Measurements from ENCODE around the gene MYH9.

The MYH9 gene

DNA sequence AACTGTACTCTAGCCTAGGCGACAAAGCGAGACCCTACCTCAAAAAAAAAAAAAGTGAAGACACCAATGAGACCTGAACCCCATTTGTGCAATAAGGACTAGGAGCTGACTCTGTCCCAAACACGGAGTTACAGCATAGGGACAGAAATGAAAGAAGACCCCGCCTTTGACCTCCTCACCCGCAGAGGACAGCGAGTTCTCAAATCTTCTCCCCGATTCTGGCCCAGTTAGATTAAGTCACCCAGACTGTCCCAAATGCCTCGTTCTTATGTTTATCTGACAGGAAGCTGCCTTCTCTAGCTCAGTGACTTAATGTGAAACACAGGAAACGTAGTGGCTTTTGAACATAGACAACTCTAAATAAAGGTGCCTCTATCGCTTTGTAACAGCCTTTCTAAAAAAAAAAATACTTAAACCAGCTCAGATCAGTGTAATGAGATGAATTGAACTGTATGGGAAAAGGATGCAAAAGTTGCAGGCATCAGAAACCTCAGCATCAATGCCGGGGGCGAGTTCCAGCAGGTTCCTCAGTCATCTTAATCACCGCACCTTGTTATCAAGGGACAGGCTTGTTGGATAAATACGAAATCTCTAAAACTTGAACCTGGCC lies 10.6 kb downstream of the MYH9 start:
- no peaks in the 10 kb centered on the region for H3K27me3 ChIP-seq (ENCODE audit: control insufficient read depth in 5 of 5, insufficient read depth in 4 of 5, low read length in 5 of 5)
- peak overlapping the region; percentile 54 for H3K27ac ChIP-seq (ENCODE audit: low read depth, low read length)
- H3K4me1 ChIP-seq (ENCODE audit: control insufficient read depth in 5 of 5, insufficient read depth in 5 of 5, low read length in 5 of 5) = peaks cover 11 to 90% (median 43%) of the 10 kb centered on the region in 5 donors
- no peak overlapping the region for H3K4me3 ChIP-seq (ENCODE audit: low read depth in 1 of 5, low read length in 5 of 5)
- H3K9me3 ChIP-seq (ENCODE audit: control insufficient read depth in 5 of 5, low read length in 5 of 5) = no peaks in the 10 kb centered on the region
- H3K9ac ChIP-seq (ENCODE audit: low read length in 5 of 5) = no peak overlapping the region
- peaks cover 0 to 13% (median 8%) of the 10 kb centered on the region in 5 donors for H3K36me3 ChIP-seq (ENCODE audit: control insufficient read depth in 5 of 5, insufficient read depth in 5 of 5, low read length in 5 of 5)

DNA sequence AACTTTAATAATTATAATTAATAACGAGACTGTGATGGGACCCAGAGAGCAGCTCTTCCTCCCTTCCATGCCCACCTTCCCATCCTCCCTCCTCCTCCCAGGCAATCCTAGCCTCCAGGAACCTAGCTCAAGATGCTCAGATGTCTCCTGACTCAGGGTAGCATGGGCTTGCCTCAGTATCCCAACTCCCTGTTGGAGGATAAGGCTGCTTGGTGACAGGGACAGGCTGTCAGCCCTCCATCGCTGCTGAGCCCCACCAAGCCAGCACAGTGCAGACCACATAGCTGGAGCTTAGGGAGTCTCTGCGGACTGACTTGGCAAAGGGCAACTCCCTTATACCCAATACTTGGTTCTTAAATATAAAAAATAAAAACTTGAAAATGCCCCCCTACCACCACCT lies 11.5 kb downstream of the MYH9 start:
- Histone ChIP-seq H3K9me3 (ENCODE audit: control insufficient read depth in 5 of 5, low read length in 5 of 5) (no peaks in the 10 kb centered on the region), H3K36me3 (ENCODE audit: control insufficient read depth in 5 of 5, insufficient read depth in 5 of 5, low read length in 5 of 5) (peaks cover 0 to 10% (median 5%) of the 10 kb centered on the region in 5 donors), H3K9ac (ENCODE audit: low read length in 5 of 5) (peak overlapping the region in 1 of 5 donors; percentile 48), H3K4me3 (ENCODE audit: low read depth in 1 of 5, low read length in 5 of 5) (no peak overlapping the region), H3K27ac (ENCODE audit: low read depth, low read length) (peak overlapping the region; percentile 54), H3K4me1 (ENCODE audit: control insufficient read depth in 5 of 5, insufficient read depth in 5 of 5, low read length in 5 of 5) (peaks cover 11 to 91% (median 49%) of the 10 kb centered on the region in 5 donors), H3K27me3 (ENCODE audit: control insufficient read depth in 5 of 5, insufficient read depth in 4 of 5, low read length in 5 of 5) (no peaks in the 10 kb centered on the region)

DNA sequence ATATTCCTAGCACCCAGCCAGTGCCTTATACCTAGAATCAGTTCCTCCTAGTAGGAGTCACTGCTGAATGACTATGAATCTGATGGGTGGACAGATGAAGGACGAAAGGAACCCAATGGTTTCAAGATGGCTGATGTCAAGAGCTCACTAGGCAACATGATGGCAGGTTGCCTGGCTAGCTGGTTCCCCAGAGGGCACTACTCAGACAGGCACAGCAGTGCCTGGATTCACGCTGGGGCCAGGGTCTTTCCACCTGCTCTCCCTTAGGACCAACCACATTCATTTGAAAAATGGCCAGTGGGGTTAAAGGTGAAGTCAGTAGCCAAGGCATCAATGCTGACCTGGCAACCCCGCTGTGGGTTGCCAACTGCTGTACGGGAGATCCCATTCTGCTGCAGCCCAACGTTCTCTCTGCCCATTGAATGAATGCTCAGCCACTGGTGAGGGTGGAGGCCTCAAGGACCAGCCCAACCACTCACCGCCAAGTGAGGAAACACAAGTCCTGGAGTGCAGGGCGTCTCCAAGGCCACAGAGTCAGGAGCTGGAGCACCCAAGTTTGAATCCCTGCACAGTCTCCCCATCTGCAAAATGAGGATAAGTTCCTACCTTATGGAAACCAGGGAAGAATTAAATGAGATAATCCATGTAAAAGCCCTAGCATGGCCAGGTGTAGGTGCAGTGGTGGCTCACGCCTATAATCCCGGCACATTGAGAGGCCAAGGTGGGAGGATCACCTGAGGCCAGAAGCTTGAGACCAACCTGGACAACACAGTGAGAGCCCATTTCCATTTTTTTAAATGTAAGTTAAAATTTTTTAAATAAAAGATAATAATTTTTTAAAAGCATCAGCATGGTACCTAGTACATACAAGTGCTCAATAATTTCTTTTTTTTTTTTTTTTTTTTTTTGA lies 12.4 kb downstream of the MYH9 start:
- Histone ChIP-seq H3K4me3 (ENCODE audit: low read depth in 1 of 5, low read length in 5 of 5) (peak overlapping the region in 2 of 5 donors; percentile 18 to 19), H3K9ac (ENCODE audit: low read length in 5 of 5) (peak overlapping the region in 2 of 5 donors; percentile 2 to 8), H3K4me1 (ENCODE audit: control insufficient read depth in 5 of 5, insufficient read depth in 5 of 5, low read length in 5 of 5) (peaks cover 16 to 94% (median 59%) of the 10 kb centered on the region in 5 donors), H3K36me3 (ENCODE audit: control insufficient read depth in 5 of 5, insufficient read depth in 5 of 5, low read length in 5 of 5) (peaks cover 0 to 8% (median 5%) of the 10 kb centered on the region in 5 donors), H3K27ac (ENCODE audit: low read depth, low read length) (peak overlapping the region; percentile 74), H3K27me3 (ENCODE audit: control insufficient read depth in 5 of 5, insufficient read depth in 4 of 5, low read length in 5 of 5) (no peaks in the 10 kb centered on the region), H3K9me3 (ENCODE audit: control insufficient read depth in 5 of 5, low read length in 5 of 5) (no peaks in the 10 kb centered on the region)

DNA sequence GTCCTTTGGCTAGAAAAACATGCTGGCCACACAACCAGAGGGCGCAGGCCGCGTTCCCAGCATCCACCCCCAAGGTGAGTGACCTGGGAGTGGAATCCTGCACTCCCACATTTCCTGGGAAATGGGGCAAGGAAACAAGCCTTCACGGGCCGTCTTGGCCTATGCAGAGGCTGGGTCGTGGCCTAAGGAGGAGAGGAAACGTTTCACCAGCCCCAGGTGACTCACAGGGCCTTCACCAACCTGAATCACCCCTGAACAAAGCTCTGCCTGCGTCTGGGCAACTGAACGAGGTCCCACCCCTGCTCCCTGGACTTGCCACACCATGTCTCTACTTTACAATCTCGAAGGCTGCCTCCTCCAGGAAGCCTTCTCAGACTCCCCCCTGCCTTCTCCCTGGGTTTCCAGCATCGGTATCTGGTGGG lies 13.2 kb downstream of the MYH9 start:
- no peaks in the 10 kb centered on the region for H3K9me3 ChIP-seq (ENCODE audit: control insufficient read depth in 5 of 5, low read length in 5 of 5)
- no peaks in the 10 kb centered on the region for H3K27me3 ChIP-seq (ENCODE audit: control insufficient read depth in 5 of 5, insufficient read depth in 4 of 5, low read length in 5 of 5)
- H3K36me3 ChIP-seq (ENCODE audit: control insufficient read depth in 5 of 5, insufficient read depth in 5 of 5, low read length in 5 of 5) = peaks cover 0 to 10% (median 3%) of the 10 kb centered on the region in 5 donors
- H3K9ac ChIP-seq (ENCODE audit: low read length in 5 of 5) = peak overlapping the region in 1 of 5 donors; percentile 2
- H3K4me3 ChIP-seq (ENCODE audit: low read depth in 1 of 5, low read length in 5 of 5) = no peak overlapping the region
- H3K4me1 ChIP-seq (ENCODE audit: control insufficient read depth in 5 of 5, insufficient read depth in 5 of 5, low read length in 5 of 5) = peaks cover 19 to 94% (median 60%) of the 10 kb centered on the region in 5 donors
- peak overlapping the region; percentile 74 for H3K27ac ChIP-seq (ENCODE audit: low read depth, low read length)

DNA sequence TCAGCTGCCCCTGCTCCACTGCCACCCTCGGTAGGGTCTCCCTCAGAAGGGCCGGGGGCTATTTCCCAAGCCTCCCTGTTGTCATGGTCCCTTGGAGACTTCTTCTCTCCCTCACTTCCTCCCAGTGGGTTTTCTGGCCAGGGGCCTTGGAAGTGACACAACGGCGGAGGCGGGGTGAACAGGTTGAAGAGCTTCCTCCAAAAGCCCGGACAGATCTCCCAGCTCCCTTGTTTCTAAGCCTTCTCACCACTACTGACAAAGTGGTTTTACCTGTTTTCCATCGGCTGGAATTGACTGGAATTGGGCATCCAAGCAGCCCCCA lies 14.5 kb downstream of the MYH9 start:
- Histone ChIP-seq H3K9me3 (ENCODE audit: control insufficient read depth in 5 of 5, low read length in 5 of 5) (no peaks in the 10 kb centered on the region), H3K4me1 (ENCODE audit: control insufficient read depth in 5 of 5, insufficient read depth in 5 of 5, low read length in 5 of 5) (peaks cover 27 to 96% (median 72%) of the 10 kb centered on the region in 5 donors), H3K9ac (ENCODE audit: low read length in 5 of 5) (peak overlapping the region in 3 of 5 donors; percentile 19 to 51 (median 46)), H3K36me3 (ENCODE audit: control insufficient read depth in 5 of 5, insufficient read depth in 5 of 5, low read length in 5 of 5) (peaks cover 0 to 10% (median 0%) of the 10 kb centered on the region in 5 donors), H3K4me3 (ENCODE audit: low read depth in 1 of 5, low read length in 5 of 5) (peak overlapping the region in 2 of 5 donors; percentile 15 to 27), H3K27ac (ENCODE audit: low read depth, low read length) (peak overlapping the region; percentile 86), H3K27me3 (ENCODE audit: control insufficient read depth in 5 of 5, insufficient read depth in 4 of 5, low read length in 5 of 5) (no peaks in the 10 kb centered on the region)

DNA sequence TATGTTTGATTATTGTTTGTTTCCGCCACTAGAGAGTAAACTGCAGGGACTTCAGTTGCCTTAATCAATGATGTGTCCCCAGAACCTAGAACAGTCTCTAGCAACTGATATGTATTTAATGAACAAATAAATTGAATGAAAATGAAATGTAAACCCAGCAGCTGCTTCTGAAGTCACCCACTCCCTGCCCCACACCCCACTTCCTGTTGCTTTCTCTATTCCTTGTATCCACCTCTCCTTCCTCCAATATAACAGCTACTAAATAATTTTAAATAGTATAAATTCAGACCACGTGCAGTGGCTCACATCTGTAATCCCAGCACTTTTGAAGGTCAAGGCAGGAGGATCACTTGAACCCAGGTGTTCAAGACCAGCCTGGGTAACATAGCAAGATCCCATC lies 15.8 kb downstream of the MYH9 start:
- Histone ChIP-seq H3K36me3 (ENCODE audit: control insufficient read depth in 5 of 5, insufficient read depth in 5 of 5, low read length in 5 of 5) (peaks cover 0 to 11% (median 3%) of the 10 kb centered on the region in 5 donors), H3K9ac (ENCODE audit: low read length in 5 of 5) (peak overlapping the region in 1 of 5 donors; percentile 42), H3K27ac (ENCODE audit: low read depth, low read length) (peak overlapping the region; percentile 86), H3K4me1 (ENCODE audit: control insufficient read depth in 5 of 5, insufficient read depth in 5 of 5, low read length in 5 of 5) (peaks cover 33 to 98% (median 85%) of the 10 kb centered on the region in 5 donors), H3K27me3 (ENCODE audit: control insufficient read depth in 5 of 5, insufficient read depth in 4 of 5, low read length in 5 of 5) (no peaks in the 10 kb centered on the region), H3K9me3 (ENCODE audit: control insufficient read depth in 5 of 5, low read length in 5 of 5) (no peaks in the 10 kb centered on the region), H3K4me3 (ENCODE audit: low read depth in 1 of 5, low read length in 5 of 5) (no peak overlapping the region)

DNA sequence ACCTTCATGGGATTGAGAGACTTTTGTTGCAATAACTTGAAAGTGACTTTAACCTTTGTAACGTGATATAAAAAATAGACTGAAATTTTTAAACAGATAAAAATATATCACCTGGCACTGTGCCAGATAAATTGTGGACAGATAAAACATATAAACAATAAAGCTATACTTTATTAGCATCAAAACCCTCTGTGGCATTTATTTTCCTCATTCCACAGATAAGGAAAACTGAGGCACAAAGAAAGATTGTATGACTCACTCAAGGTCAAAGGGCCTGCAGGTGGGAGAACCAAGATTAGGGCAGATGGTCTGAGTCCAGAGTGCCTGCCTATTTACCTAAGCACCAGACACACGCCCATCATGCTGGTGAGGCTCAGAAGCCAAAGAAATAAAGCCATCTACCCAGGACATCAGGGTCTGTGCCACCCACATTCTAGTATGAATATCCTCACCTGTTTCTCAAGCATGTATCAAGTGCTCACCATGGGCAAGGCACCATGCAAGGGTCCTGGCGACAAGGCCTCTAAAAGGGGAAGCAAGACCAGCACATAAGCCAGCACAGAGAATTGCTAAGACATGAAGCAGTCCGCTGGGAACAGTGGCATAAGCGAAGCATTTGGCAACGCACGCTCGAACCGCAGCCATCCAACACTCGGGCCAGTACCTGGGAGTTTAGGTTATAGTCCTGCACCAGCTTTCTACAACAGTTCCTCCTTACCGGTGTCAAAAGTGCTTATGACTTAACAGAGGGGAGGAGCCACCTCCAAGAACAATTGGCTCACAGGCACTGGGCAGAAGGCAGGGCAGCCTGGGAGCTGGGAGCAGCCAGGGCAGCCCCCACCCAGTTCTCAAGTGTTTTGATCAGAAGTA lies 17.6 kb downstream of the MYH9 start:
- Histone ChIP-seq H3K27me3 (ENCODE audit: control insufficient read depth in 5 of 5, insufficient read depth in 4 of 5, low read length in 5 of 5) (no peaks in the 10 kb centered on the region), H3K9me3 (ENCODE audit: control insufficient read depth in 5 of 5, low read length in 5 of 5) (no peaks in the 10 kb centered on the region), H3K27ac (ENCODE audit: low read depth, low read length) (peak overlapping the region; percentile 86), H3K4me3 (ENCODE audit: low read depth in 1 of 5, low read length in 5 of 5) (peak overlapping the region in 4 of 5 donors; percentile 1 to 49 (median 36)), H3K4me1 (ENCODE audit: control insufficient read depth in 5 of 5, insufficient read depth in 5 of 5, low read length in 5 of 5) (peaks cover 28 to 98% (median 88%) of the 10 kb centered on the region in 5 donors), H3K9ac (ENCODE audit: low read length in 5 of 5) (peak overlapping the region in 3 of 5 donors; percentile 3 to 57 (median 48)), H3K36me3 (ENCODE audit: control insufficient read depth in 5 of 5, insufficient read depth in 5 of 5, low read length in 5 of 5) (peaks cover 0 to 9% (median 4%) of the 10 kb centered on the region in 5 donors)

DNA sequence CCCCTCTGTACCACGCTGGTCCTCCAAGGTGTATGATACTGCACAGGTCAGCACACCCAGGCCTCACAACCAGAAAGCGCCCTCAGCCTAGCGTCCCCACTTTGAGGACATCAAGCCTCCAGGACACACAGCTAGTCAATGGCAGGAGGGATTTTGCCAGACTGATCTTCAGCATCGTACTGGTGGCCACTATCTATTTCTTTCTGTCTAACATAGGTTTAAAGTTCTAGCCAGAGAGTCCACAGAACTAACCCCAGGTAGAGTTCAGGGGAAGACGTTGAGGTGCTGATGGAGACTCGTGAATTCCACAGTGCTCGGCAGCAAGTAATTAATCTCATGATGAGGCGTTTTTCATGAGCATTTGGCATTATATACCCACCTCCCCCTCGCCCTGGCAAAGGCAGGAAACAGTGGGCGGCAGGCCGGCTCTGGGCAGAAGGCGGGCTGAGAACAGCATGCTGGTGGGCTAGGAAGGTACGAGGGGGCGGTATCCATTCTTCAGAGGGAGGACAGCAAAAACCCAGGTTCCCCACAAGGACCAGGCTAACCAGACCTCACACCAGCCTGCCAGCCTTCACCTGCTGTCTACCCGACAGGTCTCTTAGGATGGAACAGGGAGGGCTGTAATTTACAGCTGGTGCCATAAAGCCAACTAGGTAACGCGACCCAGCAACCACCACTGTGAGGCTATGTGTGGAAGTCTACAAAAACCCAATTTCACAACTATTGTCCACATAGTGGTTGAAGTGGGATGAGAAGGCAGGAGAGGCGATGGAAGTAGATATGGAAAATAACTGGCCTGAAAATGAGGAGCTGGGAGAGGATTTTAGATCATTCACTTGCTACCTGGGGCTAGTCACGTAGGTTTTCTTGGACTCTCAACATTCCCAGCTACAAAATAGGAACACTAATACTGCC lies 18.5 kb downstream of the MYH9 start:
- peak overlapping the region; percentile 86 for H3K27ac ChIP-seq (ENCODE audit: low read depth, low read length)
- peaks cover 26 to 98% (median 88%) of the 10 kb centered on the region in 5 donors for H3K4me1 ChIP-seq (ENCODE audit: control insufficient read depth in 5 of 5, insufficient read depth in 5 of 5, low read length in 5 of 5)
- H3K9ac ChIP-seq (ENCODE audit: low read length in 5 of 5) = peak overlapping the region in 2 of 5 donors; percentile 32 to 38
- H3K27me3 ChIP-seq (ENCODE audit: control insufficient read depth in 5 of 5, insufficient read depth in 4 of 5, low read length in 5 of 5) = no peaks in the 10 kb centered on the region
- peak overlapping the region in 2 of 5 donors; percentile 11 to 40 for H3K4me3 ChIP-seq (ENCODE audit: low read depth in 1 of 5, low read length in 5 of 5)
- peaks cover 0 to 9% (median 3%) of the 10 kb centered on the region in 5 donors for H3K36me3 ChIP-seq (ENCODE audit: control insufficient read depth in 5 of 5, insufficient read depth in 5 of 5, low read length in 5 of 5)
- no peaks in the 10 kb centered on the region for H3K9me3 ChIP-seq (ENCODE audit: control insufficient read depth in 5 of 5, low read length in 5 of 5)

Data from subcutaneous abdominal adipose tissue (tissue), 5 donors.